HEK293 (cell line): ENCODE measurements around the gene MCHR1.
A peak's percentile ranks its signal among the peaks of the same experiment; 100 is the strongest.

Experiments
- CTCF ChIA-PET: fragments of 350-600 bp; formaldehyde crosslinking; extraction: SDS; loops from one replicate; lab custom pipeline; 2021; ENCODE audit warnings: antibody characterized with exemption; lab: Yijun Ruan, JAX
- POLR2A ChIA-PET: fragments of 300-600 bp; formaldehyde crosslinking; extraction: SDS; loops from one replicate; lab custom pipeline; 2020; ENCODE audit warnings: antibody characterized with exemption, inconsistent platforms; lab: Yijun Ruan, JAX
- H3K27ac ChIP-seq: fragments of 200-500 bp; sonication (Bioruptor generic); 2 replicates; pipeline ENCODE4 v1.5.1; 2014; ENCODE audit warnings: low read depth, low read length, control low read depth, inconsistent platforms; ENCODE audit errors: extremely low read depth
- H3K36me3 ChIP-seq, 2 experiments: fragments of 200-500 bp in 1 of 2; sonication (Bioruptor generic) in 1 of 2; 1 replicate in 1 of 2; 2 replicates in 1 of 2; pipeline ENCODE4 v1.5.1; 2014 to 2017; ENCODE audit warnings: inconsistent platforms in 2 of 2, low read length in 2 of 2; ENCODE audit not compliant: control insufficient read depth in 2 of 2, insufficient read depth in 1 of 2
- H3K4me1 ChIP-seq: fragments of 200-500 bp; sonication (Bioruptor generic); 2 replicates; pipeline ENCODE4 v1.5.1; 2014; ENCODE audit warnings: mild to moderate bottlenecking, low read length, inconsistent platforms; ENCODE audit not compliant: control insufficient read depth, insufficient read depth
- H3K4me3 ChIP-seq: 2 replicates; pipeline ENCODE4 v1.5.1; 2011; ENCODE audit warnings: low read depth, mild to moderate bottlenecking, control low read depth, low read length, moderate library complexity
- H3K9me3 ChIP-seq: fragments of 200-500 bp; sonication (Bioruptor generic); 2 replicates; pipeline ENCODE4 v1.5.1; 2014; ENCODE audit warnings: low read depth, low read length, inconsistent platforms; ENCODE audit not compliant: control insufficient read depth, insufficient read depth
- BCL11A ChIP-seq: fragments of 450-650 bp; formaldehyde crosslinking; IDR thresholded peaks from 2 replicates; pipeline ENCODE4 v1.5.1; 2016; ENCODE audit warnings: low read depth, missing biosample characterization, missing genetic modification characterization
- IKZF3 ChIP-seq: fragments of 450-650 bp; IDR thresholded peaks from 2 replicates; pipeline ENCODE4 v1.5.0; 2018; ENCODE audit warnings: missing biosample characterization, mild to moderate bottlenecking, missing genetic modification characterization, moderate library complexity
- KLF7 ChIP-seq: fragments of 450-650 bp; formaldehyde crosslinking; IDR thresholded peaks from 2 replicates; pipeline ENCODE4 v1.5.1; 2016; ENCODE audit warnings: missing biosample characterization, missing genetic modification characterization, borderline replicate concordance
- PRDM1 ChIP-seq: fragments of 450-650 bp; formaldehyde crosslinking; IDR thresholded peaks from 2 replicates; pipeline ENCODE4; 2016; ENCODE audit warnings: missing biosample characterization, missing genetic modification characterization
- SCRT2 ChIP-seq: fragments of 450-650 bp; formaldehyde crosslinking; IDR thresholded peaks from 2 replicates; pipeline ENCODE4 v1.5.1; 2016; ENCODE audit warnings: missing biosample characterization, missing genetic modification characterization
- TSHZ1 ChIP-seq: fragments of 450-650 bp; formaldehyde crosslinking; IDR thresholded peaks from 2 replicates; pipeline ENCODE4 v1.5.1; 2016; ENCODE audit warnings: missing biosample characterization, missing genetic modification characterization, borderline replicate concordance
- YY1 ChIP-seq: fragments of 450-650 bp; formaldehyde crosslinking; IDR thresholded peaks from 2 replicates; pipeline ENCODE4 v1.5.1; 2018; ENCODE audit warnings: missing biosample characterization, missing genetic modification characterization
- ZBTB8A ChIP-seq: fragments of 450-650 bp; formaldehyde crosslinking; IDR thresholded peaks from 2 replicates; pipeline ENCODE4 v1.5.1; 2016; ENCODE audit warnings: missing biosample characterization, missing genetic modification characterization
- ZFP69B ChIP-seq: fragments of 450-650 bp; formaldehyde crosslinking; IDR thresholded peaks from 2 replicates; pipeline ENCODE4 v1.5.1; 2016; ENCODE audit warnings: missing biosample characterization, missing genetic modification characterization
- ZNF155 ChIP-seq: fragments of 450-650 bp; formaldehyde crosslinking; IDR thresholded peaks from 2 replicates; pipeline ENCODE4 v1.5.1; 2016; ENCODE audit warnings: missing biosample characterization, missing genetic modification characterization
- ZNF16 ChIP-seq: fragments of 450-650 bp; formaldehyde crosslinking; IDR thresholded peaks from 2 replicates; pipeline ENCODE4 v1.5.1; 2016; ENCODE audit warnings: low read depth, missing biosample characterization, missing genetic modification characterization
- ZNF2 ChIP-seq: fragments of 450-650 bp; formaldehyde crosslinking; IDR thresholded peaks from 2 replicates; pipeline ENCODE4 v1.5.1; 2016; ENCODE audit warnings: missing biosample characterization, missing genetic modification characterization
- ZNF280C ChIP-seq: fragments of 450-650 bp; formaldehyde crosslinking; IDR thresholded peaks from 2 replicates; pipeline ENCODE4 v1.5.1; 2016; ENCODE audit warnings: missing biosample characterization, missing genetic modification characterization
- ZNF335 ChIP-seq: fragments of 450-650 bp; formaldehyde crosslinking; conservative IDR thresholded peaks from 2 replicates; pipeline ENCODE4 v1.5.1; 2016; ENCODE audit warnings: missing biosample characterization, missing genetic modification characterization
- ZNF548 ChIP-seq: fragments of 450-650 bp; formaldehyde crosslinking; IDR thresholded peaks from 2 replicates; pipeline ENCODE4 v1.5.1; 2016; ENCODE audit warnings: missing biosample characterization, missing genetic modification characterization
- ZNF549 ChIP-seq: fragments of 450-650 bp; IDR thresholded peaks from 2 replicates; pipeline ENCODE4 v1.5.1; 2018; ENCODE audit warnings: missing biosample characterization, missing genetic modification characterization, mild to moderate bottlenecking, inconsistent platforms, moderate library complexity
- ZNF571 ChIP-seq: fragments of 450-650 bp; formaldehyde crosslinking; IDR thresholded peaks from 2 replicates; pipeline ENCODE4 v1.5.0; 2017; ENCODE audit warnings: missing biosample characterization, missing genetic modification characterization
- ZNF585B ChIP-seq: fragments of 450-650 bp; formaldehyde crosslinking; IDR thresholded peaks from 2 replicates; pipeline ENCODE4 v1.5.1; 2016; ENCODE audit warnings: missing biosample characterization, missing genetic modification characterization
- ZNF600 ChIP-seq: fragments of 450-650 bp; formaldehyde crosslinking; IDR thresholded peaks from 2 replicates; pipeline ENCODE4 v1.5.1; 2016; ENCODE audit warnings: missing biosample characterization, missing genetic modification characterization
- ZNF776 ChIP-seq: fragments of 450-650 bp; formaldehyde crosslinking; IDR thresholded peaks from 2 replicates; pipeline ENCODE4 v1.5.0; 2017; ENCODE audit warnings: missing biosample characterization, missing genetic modification characterization, borderline replicate concordance
- ZNF777 ChIP-seq: fragments of 450-650 bp; formaldehyde crosslinking; IDR thresholded peaks from 2 replicates; pipeline ENCODE4 v1.5.1; 2017; ENCODE audit warnings: missing biosample characterization, missing genetic modification characterization, borderline replicate concordance
- ZSCAN18 ChIP-seq: fragments of 450-650 bp; formaldehyde crosslinking; IDR thresholded peaks from 2 replicates; pipeline ENCODE4 v1.5.1; 2016; ENCODE audit warnings: missing biosample characterization, missing genetic modification characterization

The MCHR1 gene

GRCh38 chr22:40637183-40638150 is 41.8 kb upstream of the MCHR1 start:
- TF ChIP-seq ZFP69B (tag by site-specific recombination): 0 out of 2 replicates have a peak, but pooled peaks have one; percentile 11
- TF ChIP-seq ZNF16 (tag by site-specific recombination): 0 out of 2 replicates have a peak, but pooled peaks have one; percentile 33
- TF ChIP-seq ZNF335: peak; percentile 57
- TF ChIP-seq ZNF600 (tag by site-specific recombination): 0 out of 2 replicates have a peak, but pooled peaks have one; percentile 12
- TF ChIP-seq IKZF3 (tag by site-specific recombination): 0 out of 2 replicates have a peak, but pooled peaks have one; percentile 38
- TF ChIP-seq ZNF777 (tag by site-specific recombination): peak; percentile 12; the same call in 1 of the 2 replicates
- TF ChIP-seq ZSCAN18 (tag by site-specific recombination): no peak
- peak; percentile 26; the same call in 1 of the 2 replicates for TF ChIP-seq SCRT2 (tag by site-specific recombination)
- 0 out of 2 replicates have a peak, but pooled peaks have one; percentile 4 for TF ChIP-seq ZNF2 (tag by site-specific recombination)
- no peak for TF ChIP-seq ZNF280C
- TF ChIP-seq BCL11A (tag by site-specific recombination): no peak
- no peak for TF ChIP-seq ZNF548 (tag by site-specific recombination)
- no peak for TF ChIP-seq ZNF776 (tag by site-specific recombination)
- TF ChIP-seq ZBTB8A (tag by site-specific recombination): peak; percentile 51; the same call in 1 of the 2 replicates
- TF ChIP-seq PRDM1: no peak; the same call in none of the 2 replicates
- TF ChIP-seq ZNF549 (tag by site-specific recombination): no peak
- TF ChIP-seq ZNF585B (tag by site-specific recombination): no peak
- no peak for TF ChIP-seq ZNF571 (tag by site-specific recombination)
- Histone ChIP-seq H3K4me1 (peaks cover 12% of the 10 kb centered on the region; the same call in 1 of the 2 replicates), H3K9me3 (no peaks in the 10 kb centered on the region), H3K4me3 (peak overlapping the region; percentile 56), H3K36me3 (no peaks in the 10 kb centered on the region), H3K27ac (peak overlapping the region; percentile 76)
- ChIA-PET CTCF (interaction anchor here (0.6 to 2.4 kb wide), 4 partner anchors 9 to 125 kb away, joined by 3 to 11 read pairs (median 4); no protein-coding TSS in a partner anchor), POLR2A (interaction anchor here (0.7 to 2.2 kb wide), 37 partner anchors 9 to 597 kb away, joined by 3 to 31 read pairs (median 4); partner anchors contain the start of genes MCHR1, SLC25A17 and ST13)

GRCh38 chr22:40638261-40638660 is 41.0 kb upstream of the MCHR1 start:
- CTCF ChIA-PET: interaction anchor here (0.7 to 2.4 kb wide), 2 partner anchors 8 to 106 kb away, joined by 4 to 11 read pairs; no protein-coding TSS in a partner anchor
- H3K4me3 ChIP-seq: no peak overlapping the region
- TF ChIP-seq TSHZ1 (tag by site-specific recombination) (no peak), ZNF155 (tag by site-specific recombination) (no peak), YY1 (tag by site-specific recombination) (no peak), KLF7 (tag by site-specific recombination) (no peak)

More at GRCh38 chr22:40638261-40638660, 41.0 kb upstream of the MCHR1 start:
- POLR2A ChIA-PET: interaction anchor here (0.7 kb wide), 1 partner anchor 698 kb away, joined by 4 read pairs; no protein-coding TSS in a partner anchor
- no peaks in the 10 kb centered on the region for H3K36me3 ChIP-seq
- H3K27ac ChIP-seq: no peak overlapping the region
- peaks cover 12% of the 10 kb centered on the region; the same call in 1 of the 2 replicates for H3K4me1 ChIP-seq
- no peaks in the 10 kb centered on the region for H3K9me3 ChIP-seq
